K562 treated with DMSO at 1 percent for 4 hours (cell line): ENCODE measurements around the gene CFAP141. TPM values are rescaled to one million over a fixed set of nuclear protein-coding genes. Genes with fewer than 3 reads are reported as not detected.

ENCODE experiments used
- total RNA-seq: library from RNA; unstranded; fragments of 300-600 nt; gene quantifications from 2 replicates; pipeline ENCODE4 v1.2.3, GENCODE V29; 2022; ENCODE audit not compliant: insufficient read depth

CFAP141 gene
- not detected in 2 replicates for total RNA-seq

DNA sequence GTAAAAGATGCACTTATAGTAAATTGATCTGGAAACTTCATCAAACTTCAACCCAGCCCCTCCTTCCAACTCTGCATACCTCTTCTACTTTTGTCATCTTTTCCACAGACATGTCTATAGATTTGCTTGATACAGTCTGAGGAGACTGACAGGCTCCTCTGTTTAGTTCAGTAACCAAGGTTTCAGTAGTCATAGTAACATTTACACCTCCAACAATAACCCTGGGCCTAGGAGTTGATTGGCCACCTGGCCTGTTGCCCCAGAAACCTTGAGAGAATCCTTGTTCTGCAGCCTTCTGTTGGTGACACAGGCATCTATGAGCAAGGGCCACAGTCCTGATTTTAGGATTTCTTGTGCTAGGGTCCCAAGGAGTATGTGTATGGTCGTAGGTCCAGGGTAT is at the start of gene CFAP141:
Gene CFAP141, minus strand, starts transcription at position 138 of the 400 bp plus-strand sequence. Its CDS starts 26 bp downstream, at position 112.

DNA sequence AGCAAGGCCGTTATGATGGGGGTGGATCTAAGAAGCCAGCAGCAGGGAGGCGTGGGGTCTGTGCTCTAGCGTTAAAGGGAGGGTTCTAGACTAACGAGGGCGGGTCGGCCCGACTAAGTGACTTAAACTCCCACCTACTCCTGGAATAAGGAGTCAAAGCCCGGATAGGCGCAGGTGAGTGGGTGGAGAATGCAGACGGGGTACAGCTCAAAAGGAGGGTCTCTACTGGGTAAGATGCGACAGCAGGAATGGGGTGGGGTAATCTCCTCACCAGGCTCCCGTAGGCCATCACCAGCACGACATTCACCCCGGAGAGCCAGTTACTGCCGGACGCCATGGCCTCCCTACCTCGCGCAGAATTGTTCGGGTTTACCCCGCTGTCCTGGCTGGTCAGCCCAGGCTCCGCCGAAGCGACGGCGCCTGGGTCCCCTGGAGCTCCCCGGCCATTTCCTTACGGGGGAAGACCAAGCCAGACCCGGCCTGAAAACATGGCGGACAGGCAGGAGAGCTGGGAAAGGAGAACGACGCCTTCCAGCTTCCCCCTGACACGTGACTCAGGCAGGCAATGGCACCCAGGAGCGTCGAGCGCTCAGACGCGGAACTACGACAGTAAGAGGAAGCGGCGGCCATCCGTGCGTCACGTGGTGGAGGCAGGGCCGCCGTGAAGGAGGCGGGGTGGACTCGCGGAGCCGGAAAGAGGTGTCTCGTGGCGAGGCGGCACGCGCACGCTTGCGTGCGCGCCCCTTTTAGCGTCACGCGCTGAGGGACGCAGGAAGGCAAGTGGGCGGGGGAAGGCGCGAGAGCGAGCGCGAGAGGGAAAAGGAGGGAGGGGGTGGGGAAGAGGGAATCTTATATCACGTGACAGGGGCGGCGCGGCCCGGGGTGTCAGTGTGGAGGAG is 14.2 kb upstream of the CFAP141 start, which contains the start of gene UBAP2L:
Gene UBAP2L, plus strand, starts transcription at position 885 of the 899 bp plus-strand sequence. CDS start 4,169 bp downstream, outside the sequence.

DNA sequence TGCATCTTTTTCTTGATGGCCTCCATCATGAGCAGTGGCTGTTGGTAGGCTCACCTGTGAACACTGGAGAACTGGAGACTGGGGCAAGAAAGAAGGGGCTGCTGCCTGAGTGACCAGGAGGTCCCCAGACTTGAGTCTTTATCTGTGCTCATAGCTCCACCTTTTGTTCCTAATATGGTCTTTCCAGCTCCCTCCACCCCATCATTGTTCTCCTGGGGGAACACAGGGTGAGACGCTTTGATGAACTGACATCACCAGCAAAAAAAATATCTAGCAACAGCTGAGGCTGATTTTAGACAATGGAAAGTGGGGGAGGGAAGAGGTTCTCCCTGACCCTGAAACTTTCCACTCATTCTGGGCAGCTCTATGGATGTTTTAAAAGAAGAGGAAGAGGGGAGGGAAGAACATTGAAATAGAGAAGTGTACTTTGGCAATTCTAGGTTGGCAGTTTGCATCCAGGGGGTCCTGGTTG is 14.1 kb downstream of the CFAP141 start, which contains the start of gene TPM3:
Gene TPM3, minus strand, starts transcription at position 111 of the 472 bp plus-strand sequence. Its CDS starts 82 bp downstream, at position 29.

DNA sequence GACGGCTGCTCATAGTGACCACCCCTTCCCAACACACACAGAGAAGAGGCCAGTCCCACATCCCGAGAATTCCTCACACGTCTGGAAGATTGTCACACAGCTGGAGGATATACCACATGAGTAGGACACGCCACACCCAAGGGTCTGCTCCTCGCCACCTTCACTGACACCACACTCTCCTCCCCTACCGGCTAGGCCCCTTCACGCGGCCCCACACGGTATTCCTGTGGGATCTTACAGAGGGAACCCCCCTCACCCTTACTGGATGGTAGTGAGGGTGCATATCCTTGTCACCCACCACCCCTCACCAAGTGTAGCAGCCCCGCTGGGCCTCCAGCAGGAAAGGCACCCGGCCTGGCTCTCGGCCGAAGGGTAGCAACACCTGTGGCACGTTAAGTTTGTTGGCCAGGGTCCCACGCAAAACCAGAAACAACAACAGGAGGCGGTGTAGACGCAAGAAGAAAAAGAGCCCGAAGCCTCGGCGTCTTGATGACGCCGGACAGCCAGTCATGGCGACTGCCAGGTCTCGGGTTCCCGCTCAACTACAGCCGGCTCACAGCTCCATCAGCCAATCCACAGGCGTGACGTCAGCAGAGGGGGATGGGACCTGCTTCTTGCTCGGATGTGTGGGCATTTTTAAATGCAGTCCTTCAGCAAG is 51.5 kb downstream of the CFAP141 start, which contains the start of gene NUP210L:
Gene NUP210L, minus strand, starts transcription at position 540 of the 658 bp plus-strand sequence.

Other genes starting within 250 kb of the CFAP141 start
- gene CRTC2, start 247.7 kb downstream of the CFAP141 start, total RNA-seq: 23.1 and 36.3 TPM in 2 replicates
- 68.9 and 74.1 TPM in 2 replicates for gene SLC39A1, start 242.8 kb downstream of the CFAP141 start, total RNA-seq
- 22.8 and 26.2 TPM in 2 replicates for gene CREB3L4, start 238.4 kb downstream of the CFAP141 start, total RNA-seq
- gene JTB, start 228.7 kb downstream of the CFAP141 start, total RNA-seq: 246 and 283 TPM in 2 replicates
- gene RAB13, start 220.0 kb downstream of the CFAP141 start, total RNA-seq: 145 and 147 TPM in 2 replicates
- gene RPS27, start 215.6 kb downstream of the CFAP141 start, total RNA-seq: 13,688 and 15,944 TPM in 2 replicates
- gene NUP210L, start 51.3 kb downstream of the CFAP141 start, total RNA-seq: not detected in 2 replicates
- gene TPM3, start 14.2 kb downstream of the CFAP141 start, total RNA-seq: 329 and 336 TPM in 2 replicates
- gene UBAP2L, start 14.6 kb upstream of the CFAP141 start, total RNA-seq: 99.0 and 111 TPM in 2 replicates
- 197 and 249 TPM in 2 replicates for gene HAX1, start 66.3 kb upstream of the CFAP141 start, total RNA-seq
- gene AQP10, start 114.8 kb upstream of the CFAP141 start, total RNA-seq: 1.2 and 1.5 TPM in 2 replicates
- gene ATP8B2, start 119.2 kb upstream of the CFAP141 start, total RNA-seq: 16.6 and 22.7 TPM in 2 replicates
- gene IL6R, start 199.0 kb upstream of the CFAP141 start, total RNA-seq: 0.63 and 0.68 TPM in 2 replicates